ENCODE results near the gene LRP1B.
"Not testable (repeated sequence)": the region's sequence is repeated elsewhere in the genome, so short reads cannot be mapped to it uniquely, and the experiment has no call there.

The LRP1B gene

GRCh38 chr2:140747090-140747489, 1383.7 kb downstream of the LRP1B start:
- DNase-seq: no peak

GRCh38 chr2:140744379-140744778, 1386.4 kb downstream of the LRP1B start:
- DNase-seq: no peak

GRCh38 chr2:140737006-140737405, 1393.8 kb downstream of the LRP1B start:
- DNase-seq: no peak

GRCh38 chr2:140734992-140735391, 1395.8 kb downstream of the LRP1B start:
- no peak for DNase-seq

- no peak for DNase-seq
These were observed 1411.8 kb downstream of the LRP1B start for GRCh38 chr2:140718999-140719398.

- DNase-seq: no peak
These were observed 1413.3 kb downstream of the LRP1B start for GRCh38 chr2:140717481-140717880.

GRCh38 chr2:140714586-140714985, 1416.2 kb downstream of the LRP1B start:
- no peak for DNase-seq

GRCh38 chr2:140711867-140712266, 1418.9 kb downstream of the LRP1B start:
- no peak for DNase-seq

- DNase-seq: no peak
These were observed 1429.1 kb downstream of the LRP1B start for GRCh38 chr2:140701726-140702125.

- DNase-seq: no peak
These were observed 1432.2 kb downstream of the LRP1B start for GRCh38 chr2:140698636-140699035.

- no peak for DNase-seq
These were observed 1434.4 kb downstream of the LRP1B start for GRCh38 chr2:140696449-140696848.

GRCh38 chr2:140695155-140695554, 1435.7 kb downstream of the LRP1B start:
- no peak for DNase-seq

GRCh38 chr2:140687825-140688224, 1443.0 kb downstream of the LRP1B start:
- no peak for DNase-seq

- DNase-seq: no peak
These were observed 1447.2 kb downstream of the LRP1B start for GRCh38 chr2:140683658-140684057.

- DNase-seq: no peak
These were observed 1450.0 kb downstream of the LRP1B start for GRCh38 chr2:140680862-140681261.

- DNase-seq: no peak
These were observed 1451.1 kb downstream of the LRP1B start for GRCh38 chr2:140679752-140680151.

GRCh38 chr2:140669911-140670310, 1460.9 kb downstream of the LRP1B start:
- DNase-seq: no peak

GRCh38 chr2:140667203-140667602, 1463.6 kb downstream of the LRP1B start:
- DNase-seq: no peak

- DNase-seq: no peak
These were observed 1468.3 kb downstream of the LRP1B start for GRCh38 chr2:140662504-140662903.

GRCh38 chr2:140658760-140659692, 1471.8 kb downstream of the LRP1B start:
- no peak for DNase-seq

- DNase-seq: no peak
These were observed 1473.2 kb downstream of the LRP1B start for GRCh38 chr2:140657657-140658056.

- DNase-seq: no peak
These were observed 1476.3 kb downstream of the LRP1B start for GRCh38 chr2:140654565-140654964.

GRCh38 chr2:140650825-140651224, 1480.0 kb downstream of the LRP1B start:
- no peak for DNase-seq

GRCh38 chr2:140650134-140650533, 1480.7 kb downstream of the LRP1B start:
- not testable (repeated sequence) for DNase-seq

GRCh38 chr2:140648393-140648792, 1482.4 kb downstream of the LRP1B start:
- no peak for DNase-seq
